Astrocyte of the spinal cord (primary cell): ENCODE data around the gene OR2H1.

Experiments
- DNase-seq: peaks from one replicate; pipeline ENCODE4 v3.0.0; 2011; ENCODE audit warnings: low read depth, low spot score
- H3K4me3 ChIP-seq: 2 replicates; pipeline ENCODE4 v1.5.1; 2011; ENCODE audit warnings: low read depth, mild to moderate bottlenecking, low read length, moderate library complexity
- in situ Hi-C: cut with HindIII; loops from 2 replicates; pipeline ENCODE4 v1.10.0; 2017; ENCODE audit warnings: low sequenced_read_pairs
- TF ChIP-seq, protein P1 (sequence below): IDR thresholded peaks from 2 replicates; pipeline ENCODE4 v1.5.1; 2012; ENCODE audit warnings: low read depth, mild to moderate bottlenecking, low read length, inconsistent platforms

The OR2H1 gene

DNA sequence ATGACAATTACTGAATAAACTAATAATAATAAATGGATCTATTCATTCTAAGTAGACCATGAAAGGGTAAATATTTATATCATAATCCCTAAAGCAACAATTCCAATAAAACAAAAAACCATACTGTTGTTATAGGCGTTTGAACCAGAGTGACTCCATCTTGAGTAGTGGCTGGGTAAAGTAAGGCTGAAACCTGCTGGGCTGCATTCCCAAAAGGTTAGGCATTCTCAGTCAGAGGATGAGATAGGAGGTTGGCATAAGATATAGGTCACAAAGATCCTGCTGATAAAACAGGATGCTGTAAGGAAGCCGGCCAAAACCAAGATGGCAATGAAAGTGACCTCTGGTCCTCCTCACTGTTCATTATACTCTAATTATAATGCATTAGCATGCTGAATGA is 8.3 kb downstream of the OR2H1 start:
- TF ChIP-seq, protein P1, sequence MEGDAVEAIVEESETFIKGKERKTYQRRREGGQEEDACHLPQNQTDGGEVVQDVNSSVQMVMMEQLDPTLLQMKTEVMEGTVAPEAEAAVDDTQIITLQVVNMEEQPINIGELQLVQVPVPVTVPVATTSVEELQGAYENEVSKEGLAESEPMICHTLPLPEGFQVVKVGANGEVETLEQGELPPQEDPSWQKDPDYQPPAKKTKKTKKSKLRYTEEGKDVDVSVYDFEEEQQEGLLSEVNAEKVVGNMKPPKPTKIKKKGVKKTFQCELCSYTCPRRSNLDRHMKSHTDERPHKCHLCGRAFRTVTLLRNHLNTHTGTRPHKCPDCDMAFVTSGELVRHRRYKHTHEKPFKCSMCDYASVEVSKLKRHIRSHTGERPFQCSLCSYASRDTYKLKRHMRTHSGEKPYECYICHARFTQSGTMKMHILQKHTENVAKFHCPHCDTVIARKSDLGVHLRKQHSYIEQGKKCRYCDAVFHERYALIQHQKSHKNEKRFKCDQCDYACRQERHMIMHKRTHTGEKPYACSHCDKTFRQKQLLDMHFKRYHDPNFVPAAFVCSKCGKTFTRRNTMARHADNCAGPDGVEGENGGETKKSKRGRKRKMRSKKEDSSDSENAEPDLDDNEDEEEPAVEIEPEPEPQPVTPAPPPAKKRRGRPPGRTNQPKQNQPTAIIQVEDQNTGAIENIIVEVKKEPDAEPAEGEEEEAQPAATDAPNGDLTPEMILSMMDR = no peak
- in situ Hi-C loops = no loop called here
- H3K4me3 ChIP-seq = no peak overlapping the region
- DNase-seq = no peak

DNA sequence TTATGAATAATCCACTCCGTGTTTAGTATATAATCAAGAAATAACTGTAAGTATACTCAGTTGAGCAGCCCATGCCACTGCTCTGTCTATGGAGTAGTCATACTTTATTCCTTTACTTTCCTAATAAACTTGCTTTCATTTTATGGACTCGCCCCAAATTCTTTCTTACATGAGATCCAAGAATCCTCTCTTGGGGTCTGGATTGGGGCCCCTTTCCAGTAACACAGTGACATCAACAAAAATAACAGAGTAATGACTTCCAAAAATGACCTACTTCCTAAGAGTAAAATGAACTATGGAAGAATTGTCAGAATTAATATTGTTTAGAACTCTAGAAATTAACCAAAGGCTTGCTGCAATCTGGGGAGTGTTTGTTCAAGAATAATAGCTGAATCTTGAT is 8.8 kb downstream of the OR2H1 start:
- no peak overlapping the region for H3K4me3 ChIP-seq
- no peak for DNase-seq
- in situ Hi-C loops = no loop called here
- TF ChIP-seq, protein P1 = no peak

DNA sequence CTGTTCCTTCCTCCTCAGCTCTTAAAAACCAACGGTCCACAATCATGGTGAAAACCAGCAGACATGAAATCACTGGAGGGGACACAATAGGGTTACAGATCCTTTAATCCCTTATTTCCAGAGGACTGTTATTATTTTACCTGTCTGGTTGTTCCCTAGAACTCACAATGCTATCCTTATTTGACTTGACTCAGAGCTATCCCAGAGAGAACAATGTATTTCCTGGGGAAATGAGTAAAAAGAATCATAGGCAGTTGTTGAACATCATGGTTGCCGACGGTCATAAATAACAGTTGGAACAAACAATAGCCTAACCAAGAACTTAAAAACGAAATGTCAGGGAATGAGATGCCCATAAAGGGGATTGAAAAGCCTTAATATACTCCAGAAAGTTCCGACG is 9.3 kb downstream of the OR2H1 start:
- no peak for DNase-seq
- in situ Hi-C loops = no loop called here
- TF ChIP-seq, protein P1 = no peak
- no peak overlapping the region for H3K4me3 ChIP-seq

DNA sequence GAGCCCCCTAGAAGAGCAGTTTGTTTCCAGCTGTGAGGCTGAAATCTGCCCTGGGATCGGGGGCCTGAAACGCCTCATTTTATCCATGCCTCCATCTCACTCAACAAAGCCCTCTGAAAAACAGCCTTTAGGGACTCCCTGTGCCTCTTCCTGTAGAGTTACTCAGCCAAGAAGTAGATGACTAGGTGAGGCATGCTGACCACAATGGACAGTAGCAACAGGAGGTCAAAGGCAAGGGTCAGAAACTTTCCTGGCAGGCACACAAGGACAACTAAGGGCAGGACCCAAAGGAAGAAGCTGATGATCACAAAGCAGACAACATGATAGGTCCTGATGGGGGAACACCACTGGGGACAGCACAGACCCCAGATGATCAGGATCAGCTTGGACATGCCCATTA is 18.0 kb downstream of the OR2H1 start:
- in situ Hi-C loops = no loop called here
- no peak overlapping the region for H3K4me3 ChIP-seq
- no peak for DNase-seq
- TF ChIP-seq, protein P1 = no peak

DNA sequence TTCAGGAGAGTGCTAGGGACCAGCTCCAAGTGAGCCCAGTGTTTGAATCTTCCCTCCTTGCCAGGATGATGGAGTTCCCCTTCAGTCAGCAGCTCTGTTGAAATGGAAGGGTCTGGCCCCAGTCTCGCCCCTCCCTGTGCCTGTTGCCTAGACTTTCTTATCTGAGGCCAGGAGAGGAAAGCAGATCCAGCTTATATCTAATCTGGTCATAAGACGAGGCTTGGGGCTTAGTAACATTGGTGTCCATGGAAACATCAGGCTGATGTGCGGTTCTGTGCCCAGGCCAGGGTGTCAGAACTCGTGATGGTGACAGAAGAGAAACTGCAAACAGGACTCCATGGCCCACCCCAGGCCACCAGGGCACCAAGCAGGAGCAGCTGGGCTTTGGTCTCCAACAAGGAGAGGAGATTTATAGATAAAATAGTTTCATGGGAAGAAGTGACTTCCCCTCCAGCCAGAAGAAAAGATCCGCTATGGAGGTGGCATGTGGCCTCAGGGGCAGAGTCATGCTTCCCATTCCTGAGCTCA is 21.0 kb downstream of the OR2H1 start:
- in situ Hi-C loops = no loop called here
- TF ChIP-seq, protein P1 = no peak
- no peak for DNase-seq
- no peak overlapping the region for H3K4me3 ChIP-seq

DNA sequence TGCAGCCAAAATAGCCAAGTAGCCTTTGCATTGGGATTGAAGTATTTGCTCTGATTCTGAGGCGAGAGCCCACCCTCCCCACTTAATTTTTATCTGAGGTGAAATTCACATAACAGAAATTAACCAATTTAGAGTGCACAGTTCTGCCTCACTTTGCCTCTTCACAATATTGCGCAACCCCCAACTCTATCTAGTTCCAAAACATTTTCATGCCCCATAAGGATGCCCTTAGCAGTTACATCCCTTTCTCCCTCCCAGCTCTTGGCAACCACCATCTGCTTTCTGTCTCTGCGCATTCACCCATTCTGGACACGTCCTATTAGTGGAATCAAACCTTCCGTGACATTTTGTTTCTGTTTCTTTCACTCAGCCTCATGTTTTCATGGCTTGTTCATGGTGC is 21.8 kb downstream of the OR2H1 start:
- in situ Hi-C loops = no loop called here
- TF ChIP-seq, protein P1 = no peak

DNA sequence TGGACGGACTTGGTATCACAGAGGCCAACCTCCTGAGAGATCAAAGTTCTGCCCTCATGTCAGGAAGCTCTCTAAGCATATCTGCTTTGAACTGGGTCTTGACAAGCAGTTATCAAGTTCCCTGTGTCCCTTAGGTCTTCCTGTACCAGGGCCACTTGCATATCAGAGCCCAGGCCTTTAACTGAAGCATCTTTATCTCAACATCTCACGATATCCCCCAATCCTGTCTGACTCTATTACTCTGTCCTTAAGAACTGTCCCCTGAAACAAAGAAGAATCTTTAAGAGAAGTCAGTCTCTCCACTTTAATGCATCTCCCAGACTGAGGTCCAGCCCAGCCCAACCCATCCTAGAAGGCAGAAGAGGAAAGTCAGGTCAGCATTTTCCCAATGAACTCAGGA is 22.6 kb downstream of the OR2H1 start:
- no peak overlapping the region for H3K4me3 ChIP-seq
- TF ChIP-seq, protein P1 = no peak
- DNase-seq = no peak
- in situ Hi-C loops = no loop called here

More for the DNA sequence above, 21.8 kb downstream of the OR2H1 start:
- DNase-seq = no peak
- H3K4me3 ChIP-seq = no peak overlapping the region
